ENCODE results near the gene MORN1.

MORN1 gene

DNA sequence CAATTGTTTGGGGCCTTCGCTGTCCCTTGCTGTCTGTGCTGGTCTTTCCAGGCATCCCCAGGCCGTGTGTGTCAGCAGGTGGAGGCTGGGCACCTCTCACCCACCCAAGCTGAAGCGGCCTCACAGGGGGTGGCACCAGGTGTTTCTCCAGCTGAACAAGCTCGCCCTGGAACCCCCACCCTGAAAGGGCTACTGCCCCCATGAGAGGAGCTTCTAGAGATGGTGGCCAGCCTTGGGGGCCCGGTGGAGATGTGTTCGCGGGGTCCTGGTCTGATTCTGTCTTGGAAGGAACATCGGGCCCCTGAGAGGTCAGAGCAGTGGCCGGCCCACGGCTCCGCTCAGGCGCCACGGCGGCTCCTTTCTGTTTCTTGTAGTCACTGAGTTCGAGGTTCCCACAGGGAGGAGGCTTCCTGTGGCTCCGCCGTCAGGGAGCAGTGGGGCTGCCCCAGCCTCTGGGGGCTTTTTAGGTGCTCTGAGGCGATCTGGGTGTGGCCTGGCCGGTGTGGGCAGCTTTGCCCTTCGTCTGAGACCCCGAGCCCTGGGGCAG lies 116.4 kb downstream of the MORN1 start:
- no peak overlapping the region for H3K4me3 ChIP-seq (ENCODE audit: low read depth, low read length)
- no peak for DNase-seq (ENCODE audit: low read depth)
- TF ChIP-seq, protein P1, sequence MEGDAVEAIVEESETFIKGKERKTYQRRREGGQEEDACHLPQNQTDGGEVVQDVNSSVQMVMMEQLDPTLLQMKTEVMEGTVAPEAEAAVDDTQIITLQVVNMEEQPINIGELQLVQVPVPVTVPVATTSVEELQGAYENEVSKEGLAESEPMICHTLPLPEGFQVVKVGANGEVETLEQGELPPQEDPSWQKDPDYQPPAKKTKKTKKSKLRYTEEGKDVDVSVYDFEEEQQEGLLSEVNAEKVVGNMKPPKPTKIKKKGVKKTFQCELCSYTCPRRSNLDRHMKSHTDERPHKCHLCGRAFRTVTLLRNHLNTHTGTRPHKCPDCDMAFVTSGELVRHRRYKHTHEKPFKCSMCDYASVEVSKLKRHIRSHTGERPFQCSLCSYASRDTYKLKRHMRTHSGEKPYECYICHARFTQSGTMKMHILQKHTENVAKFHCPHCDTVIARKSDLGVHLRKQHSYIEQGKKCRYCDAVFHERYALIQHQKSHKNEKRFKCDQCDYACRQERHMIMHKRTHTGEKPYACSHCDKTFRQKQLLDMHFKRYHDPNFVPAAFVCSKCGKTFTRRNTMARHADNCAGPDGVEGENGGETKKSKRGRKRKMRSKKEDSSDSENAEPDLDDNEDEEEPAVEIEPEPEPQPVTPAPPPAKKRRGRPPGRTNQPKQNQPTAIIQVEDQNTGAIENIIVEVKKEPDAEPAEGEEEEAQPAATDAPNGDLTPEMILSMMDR (IDR thresholded peaks at IDR 0.05; ENCODE audit: insufficient read depth, low read depth, low read length, missing control alignments) = no peak

GRCh38 chr1:2274231-2274928 lies 117.0 kb downstream of the MORN1 start:
- H3K4me3 ChIP-seq (ENCODE audit: low read depth, low read length) = no peak overlapping the region
- TF ChIP-seq, protein P1 (IDR thresholded peaks at IDR 0.05; ENCODE audit: insufficient read depth, low read depth, low read length, missing control alignments) = no peak
- DNase-seq (ENCODE audit: low read depth) = no peak

- no peak for DNase-seq (ENCODE audit: low read depth)
- TF ChIP-seq, protein P1 (IDR thresholded peaks at IDR 0.05; ENCODE audit: insufficient read depth, low read depth, low read length, missing control alignments) = no peak
- H3K4me3 ChIP-seq (ENCODE audit: low read depth, low read length) = no peak overlapping the region
These were observed 117.8 kb downstream of the MORN1 start for GRCh38 chr1:2273401-2274090.

GRCh38 chr1:2272686-2273400 lies 118.5 kb downstream of the MORN1 start:
- TF ChIP-seq, protein P1 (IDR thresholded peaks at IDR 0.05; ENCODE audit: insufficient read depth, low read depth, low read length, missing control alignments) = no peak
- no peak for DNase-seq (ENCODE audit: low read depth)
- no peak overlapping the region for H3K4me3 ChIP-seq (ENCODE audit: low read depth, low read length)

- H3K4me3 ChIP-seq (ENCODE audit: low read depth, low read length) = no peak overlapping the region
- DNase-seq (ENCODE audit: low read depth) = no peak
- TF ChIP-seq, protein P1 (IDR thresholded peaks at IDR 0.05; ENCODE audit: insufficient read depth, low read depth, low read length, missing control alignments) = no peak
These were observed 119.3 kb downstream of the MORN1 start for GRCh38 chr1:2271841-2272655.
